ENCODE results near the gene PTCSC3. TPM values are rescaled to one million over a fixed set of nuclear protein-coding genes. Genes with fewer than 3 reads are reported as not detected.
A peak's percentile ranks its signal among the peaks of the same experiment; 100 is the strongest.

The PTCSC3 gene
- total and polyA plus RNA-seq, 2 of the 13 experiments (the other 11 are each of a cell fraction or from before 2014, with no cell fraction given) = not detected

- TF ChIP-seq, protein P1, sequence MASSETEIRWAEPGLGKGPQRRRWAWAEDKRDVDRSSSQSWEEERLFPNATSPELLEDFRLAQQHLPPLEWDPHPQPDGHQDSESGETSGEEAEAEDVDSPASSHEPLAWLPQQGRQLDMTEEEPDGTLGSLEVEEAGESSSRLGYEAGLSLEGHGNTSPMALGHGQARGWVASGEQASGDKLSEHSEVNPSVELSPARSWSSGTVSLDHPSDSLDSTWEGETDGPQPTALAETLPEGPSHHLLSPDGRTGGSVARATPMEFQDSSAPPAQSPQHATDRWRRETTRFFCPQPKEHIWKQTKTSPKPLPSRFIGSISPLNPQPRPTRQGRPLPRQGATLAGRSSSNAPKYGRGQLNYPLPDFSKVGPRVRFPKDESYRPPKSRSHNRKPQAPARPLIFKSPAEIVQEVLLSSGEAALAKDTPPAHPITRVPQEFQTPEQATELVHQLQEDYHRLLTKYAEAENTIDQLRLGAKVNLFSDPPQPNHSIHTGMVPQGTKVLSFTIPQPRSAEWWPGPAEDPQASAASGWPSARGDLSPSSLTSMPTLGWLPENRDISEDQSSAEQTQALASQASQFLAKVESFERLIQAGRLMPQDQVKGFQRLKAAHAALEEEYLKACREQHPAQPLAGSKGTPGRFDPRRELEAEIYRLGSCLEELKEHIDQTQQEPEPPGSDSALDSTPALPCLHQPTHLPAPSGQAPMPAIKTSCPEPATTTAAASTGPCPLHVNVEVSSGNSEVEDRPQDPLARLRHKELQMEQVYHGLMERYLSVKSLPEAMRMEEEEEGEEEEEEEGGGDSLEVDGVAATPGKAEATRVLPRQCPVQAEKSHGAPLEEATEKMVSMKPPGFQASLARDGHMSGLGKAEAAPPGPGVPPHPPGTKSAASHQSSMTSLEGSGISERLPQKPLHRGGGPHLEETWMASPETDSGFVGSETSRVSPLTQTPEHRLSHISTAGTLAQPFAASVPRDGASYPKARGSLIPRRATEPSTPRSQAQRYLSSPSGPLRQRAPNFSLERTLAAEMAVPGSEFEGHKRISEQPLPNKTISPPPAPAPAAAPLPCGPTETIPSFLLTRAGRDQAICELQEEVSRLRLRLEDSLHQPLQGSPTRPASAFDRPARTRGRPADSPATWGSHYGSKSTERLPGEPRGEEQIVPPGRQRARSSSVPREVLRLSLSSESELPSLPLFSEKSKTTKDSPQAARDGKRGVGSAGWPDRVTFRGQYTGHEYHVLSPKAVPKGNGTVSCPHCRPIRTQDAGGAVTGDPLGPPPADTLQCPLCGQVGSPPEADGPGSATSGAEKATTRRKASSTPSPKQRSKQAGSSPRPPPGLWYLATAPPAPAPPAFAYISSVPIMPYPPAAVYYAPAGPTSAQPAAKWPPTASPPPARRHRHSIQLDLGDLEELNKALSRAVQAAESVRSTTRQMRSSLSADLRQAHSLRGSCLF (CRISPR knock-in tag; IDR thresholded peaks at IDR 0.05; ENCODE audit: borderline replicate concordance) = no peak
- TF ChIP-seq SMAD9 (CRISPR knock-in tag; IDR thresholded peaks at IDR 0.05) (0 out of 2 replicates have a peak, but pooled peaks have one; percentile 64), ZNF549 (CRISPR knock-in tag; IDR thresholded peaks at IDR 0.05) (no peak), PCBP2 (optimal IDR thresholded peaks at IDR 0.05; ENCODE audit: low read depth, low read length, poor library complexity, severe bottlenecking) (no peak), ZNF468 (CRISPR knock-in tag; IDR thresholded peaks at IDR 0.05) (no peak), BRD4 (CRISPR knock-in tag; IDR thresholded peaks at IDR 0.05) (no peak), ZNF841 (CRISPR knock-in tag; IDR thresholded peaks at IDR 0.05; ENCODE audit: borderline replicate concordance) (no peak; the same call in 1 of the 2 replicates), JUND (CRISPR knock-in tag; IDR thresholded peaks at IDR 0.05) (peak; percentile 94), EHMT2 (IDR thresholded peaks at IDR 0.05; ENCODE audit: borderline replicate concordance, low read depth, low read length) (peak; percentile 87; the same call in 1 of the 2 replicates), ZBTB42 (CRISPR knock-in tag; IDR thresholded peaks at IDR 0.05) (no peak), CHD4 (IDR thresholded peaks at IDR 0.05; ENCODE audit: borderline replicate concordance, low read length) (no peak), PCBP1 (IDR thresholded peaks at IDR 0.05; ENCODE audit: borderline replicate concordance, low read depth, low read length) (no peak), NBN (conservative IDR thresholded peaks at IDR 0.05) (no peak), ZNF367 (CRISPR knock-in tag; IDR thresholded peaks at IDR 0.05; ENCODE audit: borderline replicate concordance) (no peak), IKZF5 (CRISPR knock-in tag; IDR thresholded peaks at IDR 0.05) (peak; percentile 91), ZSCAN22 (CRISPR knock-in tag; IDR thresholded peaks at IDR 0.05) (peak; percentile 93), NR2F6 (IDR thresholded peaks at IDR 0.05) (0 out of 2 replicates have a peak, but pooled peaks have one; percentile 14), NR2F6 (CRISPR knock-in tag; IDR thresholded peaks at IDR 0.05) (peak; percentile 28; the same call in 1 of the 2 replicates)
- TF ChIP-seq, protein P2, sequence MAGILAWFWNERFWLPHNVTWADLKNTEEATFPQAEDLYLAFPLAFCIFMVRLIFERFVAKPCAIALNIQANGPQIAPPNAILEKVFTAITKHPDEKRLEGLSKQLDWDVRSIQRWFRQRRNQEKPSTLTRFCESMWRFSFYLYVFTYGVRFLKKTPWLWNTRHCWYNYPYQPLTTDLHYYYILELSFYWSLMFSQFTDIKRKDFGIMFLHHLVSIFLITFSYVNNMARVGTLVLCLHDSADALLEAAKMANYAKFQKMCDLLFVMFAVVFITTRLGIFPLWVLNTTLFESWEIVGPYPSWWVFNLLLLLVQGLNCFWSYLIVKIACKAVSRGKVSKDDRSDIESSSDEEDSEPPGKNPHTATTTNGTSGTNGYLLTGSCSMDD (CRISPR knock-in tag; IDR thresholded peaks at IDR 0.05) = no peak
- TF ChIP-seq, protein P3, sequence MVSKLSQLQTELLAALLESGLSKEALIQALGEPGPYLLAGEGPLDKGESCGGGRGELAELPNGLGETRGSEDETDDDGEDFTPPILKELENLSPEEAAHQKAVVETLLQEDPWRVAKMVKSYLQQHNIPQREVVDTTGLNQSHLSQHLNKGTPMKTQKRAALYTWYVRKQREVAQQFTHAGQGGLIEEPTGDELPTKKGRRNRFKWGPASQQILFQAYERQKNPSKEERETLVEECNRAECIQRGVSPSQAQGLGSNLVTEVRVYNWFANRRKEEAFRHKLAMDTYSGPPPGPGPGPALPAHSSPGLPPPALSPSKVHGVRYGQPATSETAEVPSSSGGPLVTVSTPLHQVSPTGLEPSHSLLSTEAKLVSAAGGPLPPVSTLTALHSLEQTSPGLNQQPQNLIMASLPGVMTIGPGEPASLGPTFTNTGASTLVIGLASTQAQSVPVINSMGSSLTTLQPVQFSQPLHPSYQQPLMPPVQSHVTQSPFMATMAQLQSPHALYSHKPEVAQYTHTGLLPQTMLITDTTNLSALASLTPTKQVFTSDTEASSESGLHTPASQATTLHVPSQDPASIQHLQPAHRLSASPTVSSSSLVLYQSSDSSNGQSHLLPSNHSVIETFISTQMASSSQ (IDR thresholded peaks at IDR 0.05; ENCODE audit: low read depth) = peak; percentile 97
- TF ChIP-seq, protein P3 (CRISPR knock-in tag; IDR thresholded peaks at IDR 0.05; ENCODE audit: borderline replicate concordance) = peak; percentile 97
Observed at GRCh38 chr14:36091096-36091495, 85.4 kb downstream of the PTCSC3 start (continued).

Measured in HepG2 (cell line).